Activated CD8-positive, alpha-beta T cell treated with anti-CD3 and anti-CD28 coated beads, Interleukin-2, amount 10 ng/mL, durations not matched to agents 7 days and 5 days (primary cell): ENCODE results near the gene CSF2RB. TPM values are rescaled to one million over a fixed set of nuclear protein-coding genes. Genes with fewer than 3 reads are reported as not detected.
A peak's percentile ranks its signal among the peaks of the same experiment; 100 is the strongest.

Source experiments
- ATAC-seq: fragments of 150-1000 bp; cut with Tn5 transposase; one replicate; pipeline ENCODE4 v1.10.0; 2021; ENCODE audit warnings: moderate library complexity
- CTCF ChIA-PET: fragments of 350-600 bp; sonication (Branson Sonifier 250); formaldehyde crosslinking; loops from one replicate; lab custom pipeline; 2021; ENCODE audit warnings: antibody characterized with exemption; lab: Charles Lee
- POLR2A ChIA-PET: fragments of 350-600 bp; sonication (Branson Sonifier 250); formaldehyde crosslinking; loops from one replicate; lab custom pipeline; 2021; ENCODE audit warnings: antibody characterized with exemption; lab: Charles Lee
- DNase-seq: peaks from one replicate; pipeline ENCODE4 v3.0.0-alpha.2; 2020
- H3K27ac Mint-ChIP-seq: one replicate; pipeline ENCODE4 v1.8.0; 2021; ENCODE audit warnings: mild to moderate bottlenecking, mixed read lengths
- H3K27me3 Mint-ChIP-seq: one replicate; pipeline ENCODE4 v1.8.0; 2021; ENCODE audit warnings: low read depth, mixed read lengths
- H3K36me3 Mint-ChIP-seq: one replicate; pipeline ENCODE4 v1.8.0; 2021; ENCODE audit warnings: low read depth, mixed read lengths
- H3K4me1 Mint-ChIP-seq: one replicate; pipeline ENCODE4 v1.8.0; 2021; ENCODE audit warnings: low read depth, mixed read lengths
- H3K4me3 Mint-ChIP-seq: one replicate; pipeline ENCODE4 v1.8.0; 2021; ENCODE audit warnings: mild to moderate bottlenecking, mixed read lengths
- H3K9me3 Mint-ChIP-seq: one replicate; pipeline ENCODE4 v1.8.0; 2022; ENCODE audit warnings: mixed read lengths; ENCODE audit not compliant: insufficient read depth
- total RNA-seq, 2 experiments: library from RNA; stranded (reverse); gene quantifications; one replicate each; pipeline ENCODE4 v1.2.3, GENCODE V29; 2021

Gene CSF2RB
- total RNA-seq: 1 to 10 TPM; 1.4 TPM

DNA sequence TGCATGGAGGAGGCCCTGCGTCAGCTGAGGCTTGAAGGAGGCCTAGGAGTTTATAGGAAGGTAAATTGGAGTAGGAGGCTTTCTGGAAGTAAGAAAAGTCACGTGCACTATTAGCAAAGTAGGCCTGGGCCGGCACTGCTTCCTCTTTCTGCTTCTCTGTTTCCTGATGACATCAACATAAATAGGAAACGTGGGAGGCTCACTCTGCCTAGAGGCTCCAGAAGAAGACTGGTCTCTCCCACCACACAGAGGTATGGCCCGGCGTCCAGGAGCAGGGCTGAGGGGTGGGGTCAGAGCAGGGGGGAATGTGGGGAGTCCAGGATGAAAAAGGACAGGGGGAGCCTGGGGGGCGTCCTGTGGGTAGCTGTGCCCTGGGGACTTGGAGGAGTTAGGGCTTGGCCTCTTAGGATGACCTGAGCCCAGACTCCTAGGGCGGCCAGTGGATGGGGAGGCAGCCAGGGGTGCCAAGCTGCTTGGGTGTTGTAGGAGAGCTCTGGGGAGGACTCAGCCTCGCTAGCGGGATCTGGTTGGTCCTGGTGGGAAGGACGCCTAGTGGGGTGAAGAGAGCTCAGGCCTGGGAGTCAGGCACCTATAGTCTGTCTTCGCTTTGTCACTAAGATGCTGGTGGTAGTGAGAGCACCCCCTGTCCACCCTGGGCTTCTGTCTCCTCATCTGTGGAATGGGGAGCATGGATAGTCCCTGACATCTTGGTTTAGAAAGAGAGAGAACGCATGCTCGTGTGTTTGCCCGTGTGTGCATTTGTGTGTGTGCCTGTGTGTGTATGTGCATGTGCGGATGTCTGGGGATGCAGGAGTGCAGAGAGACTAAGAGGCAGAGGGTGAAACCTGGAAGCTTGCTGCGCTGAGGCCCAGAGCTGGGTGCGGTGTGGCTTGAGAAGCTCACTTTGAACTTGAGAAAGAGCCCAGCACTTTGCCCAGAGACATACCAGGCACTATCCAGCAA lies at the start of gene CSF2RB:
Gene CSF2RB (plus strand): TSS at position 202 of the 963 bp plus-strand sequence. CDS start 8,580 bp downstream, outside the sequence.
- Mint-ChIP-seq H3K27ac (peak within 1 kb of the TSS; percentile 27), H3K4me3 (peak within 1 kb of the TSS; percentile 20), H3K9me3 (no peaks in the 10 kb centered on the region), H3K36me3 (no peaks in the 10 kb centered on the region), H3K4me1 (no peaks in the 10 kb centered on the region), H3K27me3 (peaks cover 32% of the 10 kb centered on the region)
- CTCF ChIA-PET: interaction anchor here (1.5 kb wide), 1 partner anchor 58 kb away, joined by 6 read pairs; no protein-coding TSS in a partner anchor
- POLR2A ChIA-PET: interaction anchor here (0.9 kb wide), 1 partner anchor 52 kb away, joined by 4 read pairs; no protein-coding TSS in a partner anchor
- DNase-seq: no peak
- no peak for ATAC-seq

DNA sequence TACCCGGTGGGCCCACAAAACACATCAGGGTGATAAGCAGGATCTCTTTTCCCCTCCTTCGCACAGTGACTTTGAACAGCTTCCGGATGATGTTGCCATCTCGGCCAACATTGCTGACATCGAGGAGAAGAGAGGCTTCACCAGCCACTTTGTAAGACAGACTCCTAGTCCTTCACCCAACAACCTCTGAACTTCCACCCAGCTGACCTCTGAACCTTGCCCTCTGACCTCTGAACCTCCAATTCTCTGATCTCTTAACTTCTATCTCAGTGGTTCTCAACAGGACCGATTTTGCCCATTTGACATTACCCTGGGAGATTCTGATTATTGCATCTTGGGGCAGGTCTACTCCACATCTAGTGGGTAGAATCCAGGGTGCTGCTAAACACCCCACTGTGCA lies 49.4 kb upstream of the CSF2RB start:
- no peak overlapping the region for H3K27ac Mint-ChIP-seq
- CTCF ChIA-PET: no interaction called here
- no peaks in the 10 kb centered on the region for H3K9me3 Mint-ChIP-seq
- no peaks in the 10 kb centered on the region for H3K27me3 Mint-ChIP-seq
- peaks cover 60% of the 10 kb centered on the region for H3K4me1 Mint-ChIP-seq
- no peak for DNase-seq
- POLR2A ChIA-PET: no interaction called here
- H3K36me3 Mint-ChIP-seq: peaks cover 38% of the 10 kb centered on the region
- H3K4me3 Mint-ChIP-seq: no peak overlapping the region
- no peak for ATAC-seq

DNA sequence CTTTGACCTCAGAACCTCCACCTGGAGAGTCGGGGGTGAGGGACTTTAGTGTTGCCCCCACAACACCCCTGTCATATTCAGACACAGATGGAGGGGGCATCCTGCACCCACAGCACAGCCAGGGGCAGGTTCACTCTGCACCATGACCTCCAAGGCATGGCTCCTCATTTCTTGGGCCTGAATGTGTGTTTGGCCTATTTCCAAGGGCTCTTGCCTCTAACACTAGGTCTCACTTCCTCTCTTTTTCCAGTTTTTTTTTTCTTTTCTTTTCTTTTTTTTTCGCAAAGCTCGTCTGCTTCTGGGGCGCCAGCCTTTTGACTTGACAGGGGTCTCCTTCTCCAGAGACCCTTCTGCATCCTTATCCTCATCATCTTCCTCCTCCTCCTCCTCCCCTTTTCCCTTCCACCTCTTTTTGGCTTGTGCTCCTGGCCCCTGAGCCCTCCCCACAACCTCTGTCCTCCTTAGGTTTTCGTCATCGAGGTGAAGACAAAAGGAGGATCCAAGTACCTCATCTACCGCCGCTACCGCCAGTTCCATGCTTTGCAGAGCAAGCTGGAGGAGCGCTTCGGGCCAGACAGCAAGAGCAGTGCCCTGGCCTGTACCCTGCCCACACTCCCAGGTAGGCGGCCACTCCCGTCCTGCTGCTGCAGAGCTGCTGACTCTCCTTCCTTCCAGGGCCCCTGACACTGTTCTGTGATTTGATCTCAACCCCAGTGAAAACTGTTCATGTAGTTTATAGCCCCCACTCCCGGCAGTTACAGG lies 48.8 kb upstream of the CSF2RB start:
- Mint-ChIP-seq H3K4me1 (peaks cover 53% of the 10 kb centered on the region), H3K27ac (peak overlapping the region; percentile 27), H3K27me3 (no peaks in the 10 kb centered on the region)

DNA sequence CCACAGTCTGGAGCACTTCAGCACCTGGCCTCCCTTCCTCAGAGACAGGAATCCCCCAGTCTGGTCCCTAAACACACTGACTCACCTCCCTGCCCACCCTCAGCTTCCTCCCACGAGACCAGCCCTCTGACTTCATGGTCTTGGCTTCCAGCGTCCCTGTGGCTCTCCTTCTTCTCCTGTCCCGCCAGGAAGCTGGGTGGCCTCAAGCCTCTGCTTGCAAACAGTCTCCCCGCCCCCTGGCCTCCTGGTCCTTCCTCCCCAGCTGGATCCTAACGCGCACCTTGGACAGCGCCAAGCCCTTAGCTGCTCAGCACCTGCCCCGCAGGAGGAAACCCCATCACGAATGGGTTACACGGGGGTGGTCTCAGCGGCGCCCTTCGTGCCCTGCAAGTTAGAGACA lies 48.1 kb upstream of the CSF2RB start:
- H3K36me3 Mint-ChIP-seq: peaks cover 34% of the 10 kb centered on the region
- POLR2A ChIA-PET: interaction anchor here (0.5 kb wide), 1 partner anchor 92 kb away, joined by 3 read pairs; no protein-coding TSS in a partner anchor
- ATAC-seq: no peak
- H3K4me3 Mint-ChIP-seq: no peak overlapping the region
- H3K27ac Mint-ChIP-seq: peak overlapping the region; percentile 27
- H3K9me3 Mint-ChIP-seq: no peaks in the 10 kb centered on the region
- CTCF ChIA-PET: interaction anchor here (0.9 to 3.3 kb wide), 2 partner anchors 9 to 12 kb away, joined by 3 to 30 read pairs; no protein-coding TSS in a partner anchor
- DNase-seq: no peak
- H3K4me1 Mint-ChIP-seq: peaks cover 46% of the 10 kb centered on the region
- H3K27me3 Mint-ChIP-seq: no peaks in the 10 kb centered on the region

More for the DNA sequence above, 48.8 kb upstream of the CSF2RB start:
- Mint-ChIP-seq H3K36me3 (peaks cover 38% of the 10 kb centered on the region), H3K4me3 (no peak overlapping the region), H3K9me3 (no peaks in the 10 kb centered on the region)
- CTCF ChIA-PET: interaction anchor here (0.9 to 3.3 kb wide), 2 partner anchors 8 to 12 kb away, joined by 3 to 30 read pairs; no protein-coding TSS in a partner anchor
- DNase-seq (no peak), ATAC-seq (no peak)
- POLR2A ChIA-PET: interaction anchor here (0.5 kb wide), 1 partner anchor 91 kb away, joined by 3 read pairs; no protein-coding TSS in a partner anchor

DNA sequence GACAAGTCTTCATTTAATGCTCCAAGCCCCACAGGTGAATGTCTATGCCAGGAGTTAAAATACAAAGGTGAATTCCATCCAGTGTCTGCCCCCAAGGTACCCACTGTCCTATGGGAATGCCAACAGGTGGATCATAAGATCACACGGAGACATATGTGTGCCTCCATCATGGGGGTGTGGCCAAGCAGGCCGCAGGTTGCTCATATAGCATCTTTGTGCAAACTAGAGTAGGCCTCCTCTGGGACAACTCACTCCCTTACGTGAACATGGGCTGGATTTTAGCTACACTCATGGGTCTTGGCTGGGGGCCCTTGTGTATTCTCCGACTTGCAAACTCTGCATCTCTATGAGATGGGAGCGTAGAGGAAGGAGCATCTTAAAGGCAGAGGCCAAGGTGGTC lies 45.7 kb upstream of the CSF2RB start:
- POLR2A ChIA-PET: no interaction called here
- H3K9me3 Mint-ChIP-seq: no peaks in the 10 kb centered on the region
- no peaks in the 10 kb centered on the region for H3K27me3 Mint-ChIP-seq
- peaks cover 50% of the 10 kb centered on the region for H3K36me3 Mint-ChIP-seq
- CTCF ChIA-PET: interaction anchor here (1.9 to 3.3 kb wide), 3 partner anchors 11 to 15 kb away, joined by 10 to 30 read pairs (median 13); no protein-coding TSS in a partner anchor
- peaks cover 23% of the 10 kb centered on the region for H3K4me1 Mint-ChIP-seq
- peak overlapping the region; percentile 16 for H3K27ac Mint-ChIP-seq
- DNase-seq (no peak), ATAC-seq (no peak)
- H3K4me3 Mint-ChIP-seq: no peak overlapping the region

DNA sequence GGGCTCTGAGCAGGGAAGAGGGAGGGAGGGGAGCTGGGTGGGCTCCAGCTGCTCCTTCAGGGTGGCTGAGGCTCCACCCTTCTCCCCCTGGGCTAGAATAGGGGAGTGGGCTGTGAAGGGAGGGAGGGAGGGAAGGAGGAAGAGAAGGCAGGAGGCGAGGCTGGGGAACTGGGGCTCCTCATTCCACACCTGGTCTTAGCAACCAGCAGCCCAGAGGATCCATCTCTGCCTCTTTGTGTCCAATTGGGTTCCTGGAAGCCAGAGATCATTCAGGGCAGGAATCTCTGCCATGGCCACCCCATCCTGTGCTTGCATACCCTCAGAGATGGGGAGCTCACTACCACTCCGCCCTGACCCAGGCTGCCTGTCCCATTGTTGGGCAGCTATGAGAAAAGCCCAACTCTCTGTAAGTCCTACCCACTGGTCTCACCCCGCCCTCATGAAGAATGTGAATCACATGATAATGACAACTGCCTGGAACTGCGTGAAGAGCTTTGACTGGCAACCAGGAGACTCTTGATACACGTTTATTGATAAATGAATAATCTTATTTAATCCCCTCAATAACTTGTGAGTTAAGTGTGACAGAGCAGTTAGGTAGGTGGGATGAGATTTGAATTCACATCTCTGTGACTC lies 44.8 kb upstream of the CSF2RB start:
- no peak for ATAC-seq

DNA sequence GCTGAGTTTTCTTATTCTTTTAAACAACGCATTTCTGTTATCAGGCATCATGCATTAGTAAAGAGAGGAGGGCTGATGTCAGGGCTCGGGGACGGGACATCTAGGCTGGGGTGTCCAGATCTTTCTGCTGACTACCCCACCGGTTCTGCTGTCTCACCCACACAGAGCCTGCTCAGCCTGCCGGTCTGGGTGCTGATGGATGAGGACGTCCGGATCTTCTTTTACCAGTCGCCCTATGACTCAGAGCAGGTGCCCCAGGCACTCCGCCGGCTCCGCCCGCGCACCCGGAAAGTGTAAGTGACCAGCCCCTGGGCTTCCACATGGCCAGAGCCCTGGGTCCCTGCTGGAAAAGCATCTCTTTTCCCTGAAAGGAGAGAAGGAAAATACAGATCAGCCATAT lies 43.2 kb upstream of the CSF2RB start:
- H3K36me3 Mint-ChIP-seq: peaks cover 55% of the 10 kb centered on the region
- peaks cover 27% of the 10 kb centered on the region for H3K4me1 Mint-ChIP-seq
- no peak overlapping the region for H3K4me3 Mint-ChIP-seq
- ChIA-PET CTCF (interaction anchor here (2.5 kb wide), 1 partner anchor 14 kb away, joined by 13 read pairs; no protein-coding TSS in a partner anchor), POLR2A (no interaction called here)
- no peaks in the 10 kb centered on the region for H3K9me3 Mint-ChIP-seq
- H3K27me3 Mint-ChIP-seq: no peaks in the 10 kb centered on the region
- ATAC-seq (no peak), DNase-seq (no peak)
- no peak overlapping the region for H3K27ac Mint-ChIP-seq

More for the DNA sequence above, 44.8 kb upstream of the CSF2RB start:
- Mint-ChIP-seq H3K4me3 (no peak overlapping the region), H3K4me1 (peaks cover 26% of the 10 kb centered on the region), H3K9me3 (no peaks in the 10 kb centered on the region), H3K36me3 (peaks cover 58% of the 10 kb centered on the region), H3K27me3 (no peaks in the 10 kb centered on the region), H3K27ac (no peak overlapping the region)
- POLR2A ChIA-PET: no interaction called here
- no peak for DNase-seq
- CTCF ChIA-PET: interaction anchor here (0.7 to 2.5 kb wide), 3 partner anchors 10 to 109 kb away, joined by 3 to 13 read pairs (median 3); no protein-coding TSS in a partner anchor

DNA sequence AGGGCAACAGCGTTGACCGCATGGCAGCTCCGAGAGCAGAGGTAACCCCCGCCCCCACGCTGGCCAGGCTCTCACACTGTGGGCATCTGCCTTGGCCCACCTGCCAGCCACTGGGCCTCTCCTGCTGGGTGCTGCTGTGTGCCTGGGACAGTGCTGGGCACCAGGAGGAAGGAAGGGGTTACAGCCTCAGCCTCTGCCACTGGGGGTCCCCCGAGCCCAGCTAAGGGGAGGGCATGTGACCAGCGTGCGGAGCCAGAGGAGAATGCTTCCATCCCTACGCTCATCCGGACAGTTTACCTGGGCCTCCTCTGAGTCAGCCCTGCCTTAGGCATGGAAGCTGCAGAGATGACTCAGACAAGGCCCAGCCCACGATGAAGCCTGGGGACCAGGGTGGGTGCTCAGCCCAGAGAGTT lies 41.8 kb upstream of the CSF2RB start:
- ChIA-PET CTCF (interaction anchor here (1.0 kb wide), 1 partner anchor 16 kb away, joined by 4 read pairs; no protein-coding TSS in a partner anchor), POLR2A (no interaction called here)
- Mint-ChIP-seq H3K4me1 (peaks cover 21% of the 10 kb centered on the region), H3K4me3 (no peak overlapping the region), H3K36me3 (peaks cover 51% of the 10 kb centered on the region), H3K27me3 (no peaks in the 10 kb centered on the region), H3K9me3 (no peaks in the 10 kb centered on the region), H3K27ac (no peak overlapping the region)
- DNase-seq: no peak
- no peak for ATAC-seq

DNA sequence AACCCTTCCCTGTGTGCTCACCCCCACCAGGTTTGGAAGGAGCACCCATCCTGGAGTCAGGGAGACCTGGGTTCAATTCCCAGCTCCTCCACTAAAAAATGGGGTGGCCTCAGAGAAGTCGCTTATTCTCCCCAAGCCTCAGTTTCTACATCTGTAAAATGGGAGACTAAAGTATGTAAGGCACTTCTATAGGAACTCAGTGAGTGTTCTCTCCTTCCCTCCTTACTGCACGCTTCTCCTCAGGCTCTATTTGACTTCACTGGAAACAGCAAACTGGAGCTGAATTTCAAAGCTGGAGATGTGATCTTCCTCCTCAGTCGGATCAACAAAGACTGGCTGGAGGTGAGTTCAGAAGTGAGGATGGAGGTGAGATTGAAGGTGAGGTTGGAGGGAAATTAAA lies 41.3 kb upstream of the CSF2RB start:
- POLR2A ChIA-PET: no interaction called here

DNA sequence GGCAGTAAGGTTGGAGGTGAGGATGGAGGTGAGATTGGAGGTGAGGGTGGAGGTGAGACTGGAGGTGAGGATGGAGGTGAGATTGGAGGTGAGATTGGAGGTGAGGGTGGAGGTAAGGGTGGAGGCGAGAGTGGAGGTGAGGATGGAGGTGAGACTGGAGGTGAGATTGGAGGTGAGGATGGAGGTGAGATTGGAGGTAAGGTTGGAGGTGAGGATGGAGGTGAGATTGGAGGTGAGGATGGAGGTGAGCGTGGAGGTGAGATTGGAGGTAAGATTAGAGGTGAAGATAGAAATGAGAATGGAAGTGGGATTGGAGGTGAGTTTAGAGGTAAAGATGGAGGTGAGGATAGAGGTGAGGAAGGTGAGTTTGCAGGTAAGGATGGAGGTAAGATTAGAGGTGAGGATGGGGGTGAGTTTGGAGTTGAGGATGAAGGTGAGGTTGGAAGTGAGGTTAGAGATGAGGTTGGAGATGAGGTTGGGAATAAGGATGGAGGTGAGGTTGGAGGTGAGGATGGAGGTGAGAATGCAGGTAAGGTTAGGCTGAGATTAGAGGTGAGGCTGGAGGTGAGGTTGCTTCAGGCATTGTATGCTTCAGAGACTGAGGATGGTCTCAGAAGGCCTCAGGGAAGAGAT lies 40.4 kb upstream of the CSF2RB start:
- H3K36me3 Mint-ChIP-seq: peaks cover 60% of the 10 kb centered on the region
- peaks cover 21% of the 10 kb centered on the region for H3K4me1 Mint-ChIP-seq
- H3K4me3 Mint-ChIP-seq: no peak overlapping the region
- DNase-seq (no peak), ATAC-seq (no peak)
- no peaks in the 10 kb centered on the region for H3K9me3 Mint-ChIP-seq
- POLR2A ChIA-PET: interaction anchor here (0.8 to 2.7 kb wide), 2 partner anchors 12 to 21 kb away, joined by 4 to 12 read pairs; partner anchors contain the start of gene NCF4
- CTCF ChIA-PET: interaction anchor here (1.0 to 2.4 kb wide), 5 partner anchors 13 to 107 kb away, joined by 3 to 14 read pairs (median 9); partner anchors contain the start of gene NCF4
- H3K27me3 Mint-ChIP-seq: no peaks in the 10 kb centered on the region
- H3K27ac Mint-ChIP-seq: peak overlapping the region; percentile 73

More for the DNA sequence above, 41.3 kb upstream of the CSF2RB start:
- no peak for ATAC-seq
- H3K9me3 Mint-ChIP-seq: no peaks in the 10 kb centered on the region
- H3K27me3 Mint-ChIP-seq: no peaks in the 10 kb centered on the region
- peak overlapping the region; percentile 24 for H3K4me3 Mint-ChIP-seq
- H3K36me3 Mint-ChIP-seq: peaks cover 54% of the 10 kb centered on the region
- DNase-seq: no peak
- H3K4me1 Mint-ChIP-seq: peaks cover 21% of the 10 kb centered on the region
- CTCF ChIA-PET: no interaction called here
- peak overlapping the region; percentile 73 for H3K27ac Mint-ChIP-seq
